GM18526 (cell line): Measurements from ENCODE around the gene WFIKKN2.

Experiments used
- POLR2A ChIP-seq: IDR thresholded peaks from 3 replicates; pipeline ENCODE4 v1.6.1; 2011; ENCODE audit not compliant: insufficient read length; ENCODE audit errors: extremely low read depth

WFIKKN2 gene

DNA sequence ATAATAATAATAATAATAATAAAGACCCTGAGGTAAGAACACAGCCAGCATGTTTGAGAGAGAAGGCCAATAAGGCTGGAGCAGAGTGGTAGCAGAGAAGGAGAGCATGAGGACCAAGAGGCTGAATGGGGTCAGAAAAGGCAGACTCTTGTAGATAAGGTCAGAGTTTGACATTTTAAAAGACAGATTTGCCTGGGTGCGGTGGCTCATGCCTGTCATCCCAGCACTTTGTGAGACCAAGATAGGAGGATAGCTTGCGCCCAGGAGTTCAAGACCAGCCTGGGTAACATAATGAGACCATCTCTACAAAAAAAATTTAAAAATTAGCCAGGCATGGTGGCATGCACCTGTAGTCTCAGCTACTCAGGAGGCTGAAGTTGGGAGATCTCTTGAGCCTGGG lies 11.0 kb upstream of the WFIKKN2 start:
- TF ChIP-seq POLR2A = no peak

GRCh38 chr17:50825188-50825587 lies 10.2 kb upstream of the WFIKKN2 start:
- TF ChIP-seq POLR2A = no peak

DNA sequence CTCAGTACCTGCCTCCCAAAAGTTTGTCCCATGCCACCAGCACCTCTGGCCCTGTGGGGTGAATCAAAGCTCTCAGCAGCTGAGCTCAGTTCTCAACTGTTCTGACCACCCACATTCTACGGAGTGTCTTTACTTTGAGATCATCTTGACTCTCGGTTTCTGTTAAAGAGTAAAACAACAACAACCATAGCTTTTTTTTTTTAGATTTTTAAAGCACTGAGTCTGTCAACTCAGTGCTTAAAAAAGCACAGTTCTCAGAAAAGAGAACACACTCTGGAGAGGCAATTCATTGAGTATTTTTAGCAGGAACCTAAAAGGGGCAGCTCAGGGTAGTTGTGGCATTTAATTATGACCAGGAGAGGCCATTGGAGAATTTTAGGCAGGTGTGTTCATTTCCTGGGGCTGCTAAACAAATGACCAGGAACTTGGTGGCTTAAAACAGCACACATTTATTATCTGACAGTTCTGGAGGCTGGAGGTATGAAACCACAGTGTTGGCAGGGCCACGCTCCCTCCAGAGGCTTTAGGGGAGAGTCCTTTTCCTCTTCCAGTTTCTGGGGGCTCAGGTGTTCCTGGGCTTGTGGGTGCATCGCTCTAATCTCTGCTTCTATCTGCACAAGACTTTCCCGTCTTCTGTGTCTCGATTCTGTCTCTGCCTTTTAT lies 6.7 kb upstream of the WFIKKN2 start:
- TF ChIP-seq POLR2A = no peak

DNA sequence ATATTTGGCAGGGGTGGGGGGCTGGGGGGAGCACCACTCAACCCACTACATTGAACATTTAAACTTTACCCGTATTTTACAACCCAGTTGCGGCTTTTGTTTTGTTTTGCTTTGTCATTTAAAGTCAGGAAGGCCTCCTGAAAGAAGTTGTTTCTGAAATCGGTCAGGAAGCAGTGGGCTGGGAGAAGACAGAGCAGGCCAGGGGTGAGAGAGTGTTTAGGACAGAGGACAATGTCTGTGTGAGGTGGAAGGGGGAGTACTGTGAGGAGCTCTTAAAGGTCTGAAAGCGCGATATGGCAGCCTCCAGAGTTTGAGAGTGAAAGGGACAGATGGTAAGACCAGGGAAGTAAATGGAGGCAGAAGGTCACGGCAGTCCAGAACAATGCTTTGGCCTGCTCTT lies 6.1 kb upstream of the WFIKKN2 start:
- TF ChIP-seq POLR2A = no peak

DNA sequence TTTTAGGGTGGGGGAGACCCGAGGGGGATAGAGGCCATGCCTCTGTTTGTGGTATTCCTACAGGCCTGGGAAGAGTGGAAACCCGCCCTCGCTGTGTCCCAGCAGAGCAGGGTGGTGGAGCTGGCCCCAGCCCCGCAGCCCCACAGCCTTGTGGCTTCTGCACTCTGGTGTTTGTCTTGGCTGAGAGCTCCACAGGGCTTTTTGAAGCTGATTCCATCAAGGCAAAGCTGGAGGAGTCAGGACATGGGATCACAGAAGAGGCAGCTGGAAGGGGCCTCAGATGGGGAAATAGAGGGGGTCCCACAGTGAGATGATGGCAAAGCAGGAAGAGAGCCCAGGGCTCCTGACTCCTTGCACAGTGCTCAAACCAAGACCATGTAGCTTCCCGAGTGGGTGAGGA lies 5.0 kb upstream of the WFIKKN2 start:
- no peak for TF ChIP-seq POLR2A

- no peak for TF ChIP-seq POLR2A
Measured at GRCh38 chr17:50830994-50831393, 4.4 kb upstream of the WFIKKN2 start.

GRCh38 chr17:50831471-50831928 lies 3.9 kb upstream of the WFIKKN2 start:
- TF ChIP-seq POLR2A = no peak

DNA sequence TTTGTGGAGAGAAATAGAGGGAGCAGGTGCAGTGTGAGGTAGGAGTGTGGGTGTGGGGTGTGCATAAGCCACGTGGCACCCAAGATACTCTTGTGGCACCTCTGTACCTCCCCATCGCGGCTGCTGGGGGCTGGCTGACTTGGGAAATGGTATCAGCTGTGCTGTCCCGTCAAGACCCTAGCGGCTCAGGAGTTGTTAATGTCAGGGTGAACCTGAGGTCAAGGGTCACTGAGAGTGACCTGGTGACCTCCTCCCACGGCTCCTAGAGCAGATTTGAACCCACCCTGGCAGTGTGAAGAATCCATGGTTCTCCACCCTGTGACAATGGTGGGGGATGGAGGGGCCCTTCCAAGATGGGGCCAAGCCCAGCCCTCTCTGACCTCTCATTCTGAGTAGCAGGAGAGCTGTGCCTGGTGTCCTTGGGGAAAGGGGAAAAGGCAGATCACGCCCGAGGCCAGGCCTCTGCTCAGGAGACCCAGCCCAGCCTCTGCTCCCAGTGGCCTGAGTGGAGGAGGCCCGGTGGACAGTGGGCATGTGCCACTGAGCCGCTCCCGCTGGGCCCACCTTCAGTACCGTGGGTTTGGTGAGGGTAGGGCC lies 3.0 kb upstream of the WFIKKN2 start:
- no peak for TF ChIP-seq POLR2A

DNA sequence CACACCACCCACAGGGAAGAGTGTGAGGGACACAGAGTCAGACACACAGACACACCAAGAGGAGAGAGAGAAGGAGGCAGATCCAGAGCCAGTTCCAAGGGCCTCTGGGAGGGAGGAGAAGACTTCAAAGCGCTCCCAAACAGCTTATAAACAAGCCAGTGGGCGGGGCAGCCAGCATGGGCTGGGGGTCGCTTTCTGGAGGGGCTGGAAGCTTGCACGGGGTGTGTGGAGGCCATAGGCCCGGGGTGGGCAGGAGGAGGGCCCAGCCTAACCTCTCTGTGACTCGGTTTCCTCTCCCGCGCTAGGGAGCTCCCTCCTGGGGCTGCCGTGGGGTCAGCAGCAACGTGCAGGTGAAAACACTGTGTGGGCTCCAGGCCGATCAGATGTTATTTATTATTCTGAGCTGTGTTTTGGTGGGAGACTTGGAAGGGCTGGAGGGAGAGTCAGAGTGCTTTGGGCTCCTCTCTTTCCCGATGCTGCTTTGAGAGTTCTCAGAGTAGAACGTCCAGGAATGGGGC lies 2.5 kb upstream of the WFIKKN2 start:
- no peak for TF ChIP-seq POLR2A

GRCh38 chr17:50833510-50834428 lies 1.6 kb upstream of the WFIKKN2 start:
- no peak for TF ChIP-seq POLR2A

- TF ChIP-seq POLR2A = no peak
Measured at GRCh38 chr17:50834429-50835300, 721 bp upstream of the WFIKKN2 start.

- no peak for TF ChIP-seq POLR2A
Measured at GRCh38 chr17:50836826-50837225, 1.4 kb downstream of the WFIKKN2 start.

GRCh38 chr17:50837286-50837979 lies 2.0 kb downstream of the WFIKKN2 start:
- TF ChIP-seq POLR2A = no peak
